Caki2 (cell line): ENCODE data around the gene SH3BP2. TPM values are rescaled to one million over a fixed set of nuclear protein-coding genes. Genes with fewer than 3 reads are reported as not detected.

Experiments
- DNase-seq: peaks from one replicate; pipeline ENCODE4 v3.0.0-alpha.2; 2015; ENCODE audit warnings: low read depth
- in situ Hi-C: cut with HindIII; loops from 2 replicates; pipeline ENCODE4 v1.10.0; 2016; ENCODE audit warnings: low sequenced_read_pairs, low pct_unique_long_range_greater_than_20kb, mixed read lengths
- total RNA-seq: library from RNA; depleted of rRNA; stranded (reverse); fragments of >200 nt; shearing (Covaris generic); gene quantifications from 2 replicates; pipeline ENCODE4 v1.2.3, GENCODE V29; 2014; ENCODE audit warnings: low replicate concordance

SH3BP2 gene
- total RNA-seq, 1 experiment from 2014 or later: 17.9 TPM

GRCh38 chr4:2858451-2859217 is 65.7 kb downstream of the SH3BP2 start:
- DNase-seq: no peak

DNA sequence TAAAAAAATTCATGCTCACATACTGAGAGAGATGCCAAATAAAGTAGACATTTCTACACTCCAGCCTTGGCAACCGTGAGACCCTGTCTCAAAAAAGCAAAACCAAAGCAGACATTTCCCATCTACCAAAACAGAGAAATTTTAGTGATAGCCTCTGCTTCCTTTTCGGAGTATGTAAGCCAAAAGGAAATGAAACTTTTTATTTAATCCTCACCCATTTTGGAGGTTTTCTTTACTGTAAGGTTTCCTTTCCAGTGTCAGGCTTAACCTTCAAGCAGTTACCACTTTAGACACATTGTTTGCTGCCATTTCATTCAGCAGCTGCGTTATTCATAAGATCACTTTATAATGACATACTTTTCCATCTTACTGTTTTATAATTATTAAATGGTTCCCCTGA is 66.6 kb downstream of the SH3BP2 start:
- in situ Hi-C loops: no loop called here
- no peak for DNase-seq

More at GRCh38 chr4:2858451-2859217, 65.7 kb downstream of the SH3BP2 start:
- in situ Hi-C loops: no loop called here

DNA sequence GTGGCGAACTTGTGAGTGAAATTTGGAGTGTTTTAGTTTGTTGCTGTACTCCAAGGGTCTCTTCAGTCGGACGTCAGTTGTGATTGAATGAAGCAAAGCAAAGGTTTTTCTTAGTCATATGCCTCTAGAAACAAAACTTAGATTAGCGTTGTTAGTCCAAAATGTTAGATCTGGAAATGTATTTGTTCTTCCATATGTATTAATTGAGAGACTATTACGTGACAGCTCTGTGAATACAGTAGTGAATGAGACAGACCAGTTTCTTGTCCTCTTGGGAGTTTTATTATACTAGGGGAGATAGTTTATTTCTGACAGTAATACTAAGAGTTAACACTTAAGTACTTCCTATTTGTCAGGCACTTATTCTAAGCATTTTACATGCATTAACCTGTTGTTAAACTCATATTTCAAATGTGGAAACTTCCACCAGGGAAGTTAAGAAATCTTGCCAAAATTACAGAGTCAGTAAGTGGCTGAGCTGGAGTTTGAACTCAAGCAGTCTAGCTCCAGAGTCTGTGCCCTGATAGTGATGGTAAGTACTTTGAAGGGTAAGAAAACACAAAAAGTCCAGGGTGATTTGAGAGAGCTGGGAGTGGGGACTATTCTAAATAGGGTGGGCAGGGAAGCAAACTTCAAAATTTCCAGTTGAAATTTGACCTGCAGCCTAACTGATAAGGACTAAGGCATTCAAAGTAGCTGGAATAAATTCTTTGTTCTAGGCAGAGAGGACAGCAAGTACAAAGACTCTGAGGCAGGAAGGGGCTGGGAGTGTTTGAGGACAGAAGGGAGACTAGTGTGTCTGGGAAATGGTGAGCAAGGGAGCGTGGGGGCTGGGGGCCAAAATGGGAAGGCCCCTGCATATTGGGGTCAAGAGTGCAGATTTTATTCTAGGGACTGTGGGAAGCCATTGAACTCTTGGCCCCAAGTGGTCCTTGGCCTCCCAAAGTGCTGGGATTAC is 67.8 kb downstream of the SH3BP2 start:
- DNase-seq: no peak
- in situ Hi-C loops: no loop called here

DNA sequence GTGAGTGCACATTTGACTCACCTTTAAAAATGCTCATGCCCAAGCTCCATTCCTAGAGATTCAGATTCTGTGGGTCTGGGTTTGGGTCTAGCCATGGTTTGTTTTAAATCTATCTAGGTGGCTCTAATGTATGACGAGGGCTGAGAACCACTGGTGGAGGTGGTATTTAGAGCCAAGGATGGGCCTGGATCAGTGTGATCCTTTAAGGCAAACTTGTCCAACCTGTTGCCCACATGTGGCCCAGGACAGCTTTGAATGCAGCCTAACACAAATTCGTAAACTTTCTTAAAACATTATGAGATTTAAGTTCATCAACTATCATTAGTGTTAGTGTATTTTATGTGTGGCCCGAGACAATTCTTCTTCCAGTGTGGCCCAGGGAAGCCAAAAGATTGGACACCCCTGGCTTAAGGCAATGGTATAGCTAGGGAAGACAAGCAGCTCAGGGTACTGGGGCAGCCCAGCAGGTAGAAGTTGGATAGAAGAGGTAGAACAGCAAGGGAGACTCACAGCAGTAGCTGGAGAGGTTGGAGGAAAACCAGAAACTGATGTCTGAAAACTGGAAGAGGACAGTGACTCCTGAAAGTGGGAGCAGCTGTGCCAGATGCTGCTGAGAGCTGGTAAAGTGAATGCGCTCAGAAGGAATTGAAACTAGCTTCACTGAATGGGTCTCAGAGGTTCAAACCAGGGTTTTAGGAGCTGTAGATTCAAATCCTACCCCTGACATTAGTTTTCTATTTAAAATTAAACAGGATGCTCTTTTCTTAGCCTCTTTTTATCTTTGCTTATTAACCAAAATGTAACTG is 68.9 kb downstream of the SH3BP2 start:
- DNase-seq: no peak
- in situ Hi-C loops: no loop called here

- DNase-seq: peak; percentile 89
- in situ Hi-C loops: no loop called here
Observed at GRCh38 chr4:2862528-2862927, 69.6 kb downstream of the SH3BP2 start.

GRCh38 chr4:2863649-2864048 is 70.8 kb downstream of the SH3BP2 start:
- no peak for DNase-seq
- in situ Hi-C loops: no loop called here

DNA sequence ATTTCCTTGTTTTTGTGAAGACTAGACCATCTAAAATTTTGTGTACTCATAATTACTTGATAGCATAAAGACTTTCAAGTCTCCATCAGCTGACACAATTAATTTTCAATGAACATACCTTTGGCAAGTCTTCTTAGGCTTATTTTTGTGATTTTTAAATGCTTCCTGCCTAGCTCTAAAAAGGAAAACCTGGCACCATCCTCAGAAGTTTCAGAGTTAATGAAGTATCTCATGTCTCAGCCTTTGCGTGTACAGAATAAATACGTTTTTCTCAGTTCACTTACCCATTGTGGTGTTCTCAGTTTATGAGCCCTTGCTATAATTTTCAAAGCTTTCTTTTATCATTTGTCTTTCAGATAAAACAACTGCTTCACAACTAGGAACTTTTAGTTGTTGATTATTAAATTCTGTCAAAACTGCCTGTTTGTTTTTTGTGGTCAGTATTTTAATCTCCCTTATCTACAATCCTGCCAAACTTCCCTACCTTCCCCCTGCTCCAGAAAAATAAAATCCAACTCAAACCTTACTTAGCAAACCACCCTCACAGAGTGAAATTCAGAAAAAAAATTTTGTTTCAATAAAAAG is 72.4 kb downstream of the SH3BP2 start:
- in situ Hi-C loops: no loop called here

DNA sequence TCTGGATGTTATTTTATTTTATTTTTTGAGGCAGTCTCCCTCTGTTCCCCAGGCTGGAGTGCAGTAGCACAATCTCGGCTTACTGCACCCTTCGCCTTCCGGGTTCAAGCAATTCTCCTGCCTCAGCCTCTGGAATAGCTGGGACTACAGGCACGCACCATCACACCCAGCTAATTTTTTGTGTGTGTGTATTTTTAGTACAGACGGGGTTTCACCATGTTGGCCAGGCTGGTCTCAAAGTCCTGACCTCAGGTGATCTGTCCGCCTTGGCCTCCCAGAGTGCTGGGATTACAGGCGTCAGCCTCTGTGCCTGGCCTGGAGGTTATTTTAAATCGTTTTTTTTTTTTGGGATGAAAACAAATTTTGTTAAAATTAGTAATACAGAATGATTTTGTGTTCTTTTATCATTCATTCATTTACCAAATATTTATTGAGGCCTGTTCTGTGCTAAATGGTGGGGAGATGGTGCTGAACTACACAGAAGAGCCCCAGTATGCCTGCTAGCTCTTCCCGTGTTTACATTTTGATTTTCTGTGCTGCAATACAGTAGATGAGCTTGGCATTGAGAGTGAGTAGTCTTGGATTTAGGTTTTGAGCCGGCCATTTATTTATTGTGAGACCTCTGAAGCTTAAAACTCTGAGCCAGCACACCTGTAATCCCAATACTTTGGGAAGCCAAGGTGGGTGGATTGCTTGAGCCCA is 73.4 kb downstream of the SH3BP2 start:
- in situ Hi-C loops: no loop called here
- no peak for DNase-seq

More for the DNA sequence above, 72.4 kb downstream of the SH3BP2 start:
- no peak for DNase-seq

DNA sequence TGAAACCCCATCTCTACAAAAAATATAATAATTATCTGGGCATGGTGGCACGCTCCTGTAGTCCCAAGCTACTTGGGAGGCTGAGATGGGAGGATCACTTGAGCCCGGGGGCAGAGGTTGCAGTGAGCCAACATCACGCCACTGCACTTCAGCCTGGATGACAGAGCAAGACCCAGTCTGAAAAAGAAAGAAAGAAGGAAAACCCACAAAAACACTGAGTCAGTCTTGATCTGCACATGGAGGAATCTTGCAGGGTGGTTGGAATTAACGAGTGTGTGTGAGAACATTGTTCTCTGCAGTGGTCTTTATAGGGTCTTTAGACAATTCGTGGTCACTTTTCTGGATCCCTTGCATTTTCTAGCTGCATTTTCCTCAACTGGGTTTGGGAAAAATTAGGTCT is 74.0 kb downstream of the SH3BP2 start:
- in situ Hi-C loops: no loop called here
- no peak for DNase-seq

GRCh38 chr4:2867758-2868491 is 75.0 kb downstream of the SH3BP2 start:
- in situ Hi-C loops: no loop called here
- DNase-seq: no peak

DNA sequence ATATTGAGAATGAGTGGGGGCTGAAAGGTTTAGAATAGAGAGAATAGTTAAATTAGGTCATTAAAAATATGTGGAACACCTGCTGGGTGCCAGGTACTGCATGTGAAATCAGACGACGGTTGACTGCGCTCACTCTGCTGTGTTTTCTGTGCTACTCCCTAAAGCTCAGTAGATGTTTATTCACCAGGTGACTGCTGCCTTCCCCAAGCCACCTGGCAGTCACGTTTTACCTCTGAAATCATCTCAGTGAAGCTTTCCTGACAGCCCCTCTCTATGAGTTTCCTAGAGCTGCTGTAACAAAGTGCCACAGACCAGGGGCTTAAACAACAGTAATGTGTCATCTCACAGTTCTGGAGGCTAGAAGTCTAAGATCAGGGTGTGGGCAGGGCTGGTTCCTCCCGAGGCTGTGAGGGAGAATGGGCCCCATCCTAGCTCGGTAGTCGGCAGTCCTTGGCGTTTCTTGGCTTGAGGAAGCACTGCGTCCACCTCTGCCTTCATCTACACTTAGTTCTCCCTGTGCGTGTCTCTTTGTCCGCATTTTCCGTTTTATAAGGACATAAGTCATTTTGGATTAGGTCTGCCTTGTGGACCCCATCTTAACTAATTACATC is 76.1 kb downstream of the SH3BP2 start:
- in situ Hi-C loops: no loop called here
- no peak for DNase-seq

DNA sequence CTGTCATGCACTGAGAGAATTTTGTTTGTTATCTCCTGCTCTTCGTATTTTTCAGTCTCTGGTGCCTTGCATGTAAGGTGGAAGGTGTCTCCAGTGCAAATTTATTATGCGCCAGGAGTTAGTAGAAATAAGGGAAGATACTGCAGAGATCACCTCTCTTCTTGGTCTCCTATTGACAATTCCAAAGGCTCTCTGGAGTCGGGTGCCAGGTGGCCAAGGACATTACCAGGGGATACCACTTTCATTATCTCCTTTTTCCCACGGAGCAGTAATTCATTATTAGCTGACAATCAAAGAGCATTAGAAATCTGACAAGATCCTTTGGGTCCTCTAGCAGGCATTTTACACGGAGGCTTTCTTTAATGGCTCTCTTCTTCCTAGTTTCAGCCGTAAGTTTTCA is 76.8 kb downstream of the SH3BP2 start:
- in situ Hi-C loops: no loop called here
- DNase-seq: no peak

DNA sequence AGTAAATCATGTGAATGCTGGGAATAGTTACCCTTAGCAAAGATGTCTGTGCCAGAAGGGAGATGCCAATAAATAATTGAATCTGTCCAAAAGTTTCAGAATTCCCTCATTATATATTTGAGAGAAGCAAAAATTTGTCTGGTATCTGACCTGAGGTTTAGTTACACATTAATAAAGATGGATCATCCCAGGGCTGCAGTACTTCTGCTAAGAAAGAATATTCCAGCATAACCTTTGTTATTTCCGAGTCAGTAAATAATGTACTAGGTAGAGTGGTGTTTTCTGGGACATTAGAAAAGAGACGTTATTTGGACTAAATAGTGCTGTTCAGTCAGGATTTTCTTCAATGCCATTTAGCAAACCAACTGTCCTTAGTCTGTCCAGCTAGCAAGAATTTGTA is 77.2 kb downstream of the SH3BP2 start:
- in situ Hi-C loops: no loop called here
- no peak for DNase-seq

- in situ Hi-C loops: no loop called here
- DNase-seq: no peak
Observed at GRCh38 chr4:2871466-2871865, 78.6 kb downstream of the SH3BP2 start.

DNA sequence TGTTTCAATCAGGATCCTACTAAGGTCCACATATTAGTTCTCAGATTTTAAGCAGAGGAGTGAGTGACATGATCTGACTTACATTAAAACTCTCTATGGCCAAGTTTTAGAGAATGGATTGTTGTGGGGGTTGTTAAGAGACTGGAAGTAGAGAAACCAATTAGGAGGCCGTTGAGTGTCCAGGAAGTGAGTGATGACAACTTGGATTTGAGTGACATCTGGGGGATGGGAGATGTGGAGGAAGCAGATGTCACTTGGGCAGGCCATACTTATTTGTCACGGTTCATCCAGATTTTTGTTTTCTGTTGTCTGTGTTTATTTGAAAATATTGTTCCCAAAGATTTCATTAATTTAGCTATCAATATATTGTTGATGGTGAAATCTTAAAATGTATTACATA is 79.0 kb downstream of the SH3BP2 start:
- in situ Hi-C loops: no loop called here
- DNase-seq: no peak

- no peak for DNase-seq
- in situ Hi-C loops: no loop called here
Observed at GRCh38 chr4:2873329-2873728, 80.4 kb downstream of the SH3BP2 start.

GRCh38 chr4:2874861-2875260 is 82.0 kb downstream of the SH3BP2 start:
- DNase-seq: no peak
- in situ Hi-C loops: no loop called here
